ENCODE measurements around the gene HS3ST3B1. TPM values are rescaled to one million over a fixed set of nuclear protein-coding genes. Genes with fewer than 3 reads are reported as not detected.

Gene HS3ST3B1
- total and polyA plus RNA-seq, 4 donors, result 0.05 to 1.3 (median 0.63) TPM; not detected in 1

DNA sequence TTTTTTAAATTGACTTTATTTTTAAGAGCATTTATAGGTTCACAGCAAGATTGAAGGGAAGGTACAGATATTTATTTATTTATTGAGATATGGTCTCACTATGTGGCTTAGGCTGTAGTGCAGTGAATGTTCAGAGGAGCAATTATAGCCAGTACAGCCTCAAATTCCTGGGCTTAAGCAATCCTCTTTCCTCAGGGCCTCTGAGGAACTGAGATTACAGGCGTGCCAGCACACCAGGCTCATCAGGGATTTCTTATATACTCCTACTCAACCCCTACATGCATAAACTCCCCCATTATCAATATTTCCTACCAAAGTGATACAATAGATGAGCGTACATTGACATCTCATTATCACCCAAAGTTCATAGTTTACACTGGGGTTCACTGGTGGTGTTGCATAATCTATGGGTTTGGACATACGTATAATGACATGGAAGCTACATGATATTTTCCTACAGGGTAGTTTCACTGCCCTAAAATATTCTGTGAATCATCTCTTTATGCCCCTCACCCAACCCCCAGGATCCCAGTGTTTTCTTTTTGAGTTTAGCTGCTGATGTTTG lies 33.5 kb downstream of the HS3ST3B1 start:
- intact Hi-C loops (cut with DNase I), result no loop called here
- DNase-seq (no peak), ATAC-seq (ENCODE audit: low FRiP score) (no peak)

DNA sequence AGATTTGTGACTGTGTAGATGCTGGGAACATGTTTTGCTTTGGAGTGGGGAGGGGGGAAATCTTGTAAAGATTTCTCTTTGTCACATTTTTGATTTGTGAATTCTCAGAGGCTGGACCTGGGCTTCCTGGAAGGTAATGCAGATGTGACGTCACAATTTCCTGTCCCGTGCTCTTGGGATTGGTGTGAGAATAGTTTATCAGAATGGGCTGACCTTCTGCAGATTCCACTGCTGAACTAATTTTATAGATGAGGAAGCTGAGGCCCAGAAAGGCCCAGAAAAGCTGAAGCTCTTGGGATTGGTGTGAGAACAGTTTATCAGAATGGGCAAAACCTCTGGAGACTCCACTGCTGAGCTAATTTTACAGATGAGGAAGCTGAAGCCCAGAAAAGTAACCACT lies 34.0 kb downstream of the HS3ST3B1 start:
- Histone ChIP-seq H3K27me3 (ENCODE audit: control insufficient read depth in 1 of 2, insufficient read depth in 2 of 2, low read length in 1 of 2) (peaks cover 0 to 2% of the 10 kb centered on the region in 2 donors), H3K9me3 (ENCODE audit: control insufficient read depth, low read length) (no peaks in the 10 kb centered on the region), H3K4me3 (ENCODE audit: low read length in 2 of 2) (no peak overlapping the region), H3K27ac (ENCODE audit: low read depth in 1 of 2, low read length in 2 of 2) (no peak overlapping the region), H3K4me1 (ENCODE audit: control insufficient read depth in 1 of 2, insufficient read depth in 2 of 2, low read length in 2 of 2) (no peaks in the 10 kb centered on the region), H3K36me3 (ENCODE audit: control insufficient read depth in 1 of 2, insufficient read depth in 2 of 2, low read length in 1 of 2) (no peaks in the 10 kb centered on the region)
- 17 to 26% methylated on average over 2 of the region's 2 CpGs for WGBS, 2 donors
- no peak for ATAC-seq (ENCODE audit: low FRiP score)
- intact Hi-C loops (cut with DNase I), result no loop called here
- DNase-seq, result no peak

More for the DNA sequence above, 33.5 kb downstream of the HS3ST3B1 start:
- Histone ChIP-seq H3K36me3 (ENCODE audit: control insufficient read depth in 1 of 2, insufficient read depth in 2 of 2, low read length in 1 of 2) (no peaks in the 10 kb centered on the region), H3K9me3 (ENCODE audit: control insufficient read depth, low read length) (no peaks in the 10 kb centered on the region), H3K27ac (ENCODE audit: low read depth in 1 of 2, low read length in 2 of 2) (no peak overlapping the region), H3K27me3 (ENCODE audit: control insufficient read depth in 1 of 2, insufficient read depth in 2 of 2, low read length in 1 of 2) (peaks cover 0 to 2% of the 10 kb centered on the region in 2 donors), H3K4me1 (ENCODE audit: control insufficient read depth in 1 of 2, insufficient read depth in 2 of 2, low read length in 2 of 2) (no peaks in the 10 kb centered on the region), H3K4me3 (ENCODE audit: low read length in 2 of 2) (no peak overlapping the region)
- 78 to 85% methylated on average over 3 of the region's 3 CpGs for WGBS, 2 donors

- no peak for ATAC-seq (ENCODE audit: low FRiP score)
- intact Hi-C loops (cut with DNase I), result no loop called here
These were observed 35.5 kb downstream of the HS3ST3B1 start for GRCh38 chr17:14336418-14336817.

DNA sequence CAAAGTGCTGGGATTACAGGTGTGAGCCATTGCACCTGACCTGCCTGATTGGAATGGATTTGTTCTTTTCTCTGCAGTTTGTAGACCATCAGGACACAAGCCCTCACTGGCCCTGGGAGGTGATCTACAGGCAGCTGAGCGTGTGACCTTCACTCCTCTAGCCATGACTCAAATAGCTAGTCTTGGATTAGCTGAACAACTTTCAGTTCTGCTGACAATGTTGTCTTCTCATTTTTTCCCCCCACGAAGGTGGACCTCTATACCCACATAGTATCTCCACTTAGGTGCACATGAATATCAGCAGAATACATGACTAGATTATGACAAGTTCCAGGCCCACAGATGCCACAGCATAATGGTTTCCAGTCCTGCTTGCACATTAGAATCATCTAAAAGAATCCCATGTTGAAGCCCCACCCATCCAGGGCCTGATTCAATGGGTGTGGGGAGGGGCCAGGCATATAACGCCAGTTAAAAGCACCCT lies 36.8 kb downstream of the HS3ST3B1 start:
- 79 to 86% methylated on average over 3 of the region's 3 CpGs for WGBS, 2 donors
- Histone ChIP-seq H3K9me3 (ENCODE audit: control insufficient read depth, low read length) (no peaks in the 10 kb centered on the region), H3K4me1 (ENCODE audit: control insufficient read depth in 1 of 2, insufficient read depth in 2 of 2, low read length in 2 of 2) (no peaks in the 10 kb centered on the region), H3K4me3 (ENCODE audit: low read length in 2 of 2) (no peak overlapping the region), H3K27ac (ENCODE audit: low read depth in 1 of 2, low read length in 2 of 2) (no peak overlapping the region), H3K27me3 (ENCODE audit: control insufficient read depth in 1 of 2, insufficient read depth in 2 of 2, low read length in 1 of 2) (peaks cover 0 to 2% of the 10 kb centered on the region in 2 donors), H3K36me3 (ENCODE audit: control insufficient read depth in 1 of 2, insufficient read depth in 2 of 2, low read length in 1 of 2) (no peaks in the 10 kb centered on the region)
- DNase-seq (no peak), ATAC-seq (ENCODE audit: low FRiP score) (no peak)
- intact Hi-C loops (cut with DNase I), result no loop called here

More at GRCh38 chr17:14336418-14336817, 35.5 kb downstream of the HS3ST3B1 start:
- Histone ChIP-seq H3K4me1 (ENCODE audit: control insufficient read depth in 1 of 2, insufficient read depth in 2 of 2, low read length in 2 of 2) (no peaks in the 10 kb centered on the region), H3K4me3 (ENCODE audit: low read length in 2 of 2) (no peak overlapping the region), H3K36me3 (ENCODE audit: control insufficient read depth in 1 of 2, insufficient read depth in 2 of 2, low read length in 1 of 2) (no peaks in the 10 kb centered on the region), H3K27ac (ENCODE audit: low read depth in 1 of 2, low read length in 2 of 2) (no peak overlapping the region), H3K27me3 (ENCODE audit: control insufficient read depth in 1 of 2, insufficient read depth in 2 of 2, low read length in 1 of 2) (peaks cover 0 to 2% of the 10 kb centered on the region in 2 donors), H3K9me3 (ENCODE audit: control insufficient read depth, low read length) (no peaks in the 10 kb centered on the region)
- 74 to 82% methylated on average over 4 of the region's 4 CpGs for WGBS, 2 donors
- DNase-seq, result no peak

GRCh38 chr17:14340857-14341754 lies 40.2 kb downstream of the HS3ST3B1 start:
- Histone ChIP-seq H3K36me3 (ENCODE audit: control insufficient read depth in 1 of 2, insufficient read depth in 2 of 2, low read length in 1 of 2) (no peaks in the 10 kb centered on the region), H3K27me3 (ENCODE audit: control insufficient read depth in 1 of 2, insufficient read depth in 2 of 2, low read length in 1 of 2) (peaks cover 0 to 4% of the 10 kb centered on the region in 2 donors), H3K9me3 (ENCODE audit: control insufficient read depth, low read length) (no peaks in the 10 kb centered on the region), H3K27ac (ENCODE audit: low read depth in 1 of 2, low read length in 2 of 2) (no peak overlapping the region), H3K4me1 (ENCODE audit: control insufficient read depth in 1 of 2, insufficient read depth in 2 of 2, low read length in 2 of 2) (no peaks in the 10 kb centered on the region), H3K4me3 (ENCODE audit: low read length in 2 of 2) (no peak overlapping the region)
- 30 to 39% methylated on average over 12 of the region's 12 CpGs for WGBS, 2 donors
- DNase-seq (no peak), ATAC-seq (ENCODE audit: low FRiP score) (no peak)
- intact Hi-C loops (cut with DNase I), result no loop called here

GRCh38 chr17:14341866-14342265 lies 41.0 kb downstream of the HS3ST3B1 start:
- intact Hi-C loops (cut with DNase I), result no loop called here
- no peak for ATAC-seq (ENCODE audit: low FRiP score)
- WGBS, 2 donors, result 24 to 40% methylated on average over 5 of the region's 5 CpGs

GRCh38 chr17:14346801-14347200 lies 45.9 kb downstream of the HS3ST3B1 start:
- WGBS, 2 donors, result 82 to 84% methylated on average over 6 of the region's 6 CpGs
- Histone ChIP-seq H3K4me1 (ENCODE audit: control insufficient read depth in 1 of 2, insufficient read depth in 2 of 2, low read length in 2 of 2) (no peaks in the 10 kb centered on the region), H3K27me3 (ENCODE audit: control insufficient read depth in 1 of 2, insufficient read depth in 2 of 2, low read length in 1 of 2) (peaks cover 0 to 2% of the 10 kb centered on the region in 2 donors), H3K9me3 (ENCODE audit: control insufficient read depth, low read length) (no peaks in the 10 kb centered on the region), H3K4me3 (ENCODE audit: low read length in 2 of 2) (no peak overlapping the region), H3K36me3 (ENCODE audit: control insufficient read depth in 1 of 2, insufficient read depth in 2 of 2, low read length in 1 of 2) (no peaks in the 10 kb centered on the region), H3K27ac (ENCODE audit: low read depth in 1 of 2, low read length in 2 of 2) (no peak overlapping the region)
- intact Hi-C loops (cut with DNase I), result no loop called here
- ATAC-seq (ENCODE audit: low FRiP score) (no peak), DNase-seq (no peak)

More at GRCh38 chr17:14341866-14342265, 41.0 kb downstream of the HS3ST3B1 start:
- Histone ChIP-seq H3K27me3 (ENCODE audit: control insufficient read depth in 1 of 2, insufficient read depth in 2 of 2, low read length in 1 of 2) (peaks cover 0 to 4% of the 10 kb centered on the region in 2 donors), H3K9me3 (ENCODE audit: control insufficient read depth, low read length) (no peaks in the 10 kb centered on the region), H3K4me1 (ENCODE audit: control insufficient read depth in 1 of 2, insufficient read depth in 2 of 2, low read length in 2 of 2) (no peaks in the 10 kb centered on the region), H3K4me3 (ENCODE audit: low read length in 2 of 2) (no peak overlapping the region), H3K27ac (ENCODE audit: low read depth in 1 of 2, low read length in 2 of 2) (no peak overlapping the region), H3K36me3 (ENCODE audit: control insufficient read depth in 1 of 2, insufficient read depth in 2 of 2, low read length in 1 of 2) (no peaks in the 10 kb centered on the region)
- DNase-seq, result no peak

- H3K4me3 ChIP-seq (ENCODE audit: low read length in 2 of 2), result no peak overlapping the region
- H3K4me1 ChIP-seq (ENCODE audit: control insufficient read depth in 1 of 2, insufficient read depth in 2 of 2, low read length in 2 of 2), result no peaks in the 10 kb centered on the region
These were observed 50.6 kb downstream of the HS3ST3B1 start for GRCh38 chr17:14351493-14351892.

More at GRCh38 chr17:14351493-14351892, 50.6 kb downstream of the HS3ST3B1 start:
- no peaks in the 10 kb centered on the region for H3K27me3 ChIP-seq (ENCODE audit: control insufficient read depth in 1 of 2, insufficient read depth in 2 of 2, low read length in 1 of 2)
- DNase-seq, result no peak
- no peaks in the 10 kb centered on the region for H3K9me3 ChIP-seq (ENCODE audit: control insufficient read depth, low read length)
- H3K27ac ChIP-seq (ENCODE audit: low read depth in 1 of 2, low read length in 2 of 2), result no peak overlapping the region
- no peak for ATAC-seq (ENCODE audit: low FRiP score)
- intact Hi-C loops (cut with DNase I), result no loop called here
- no peaks in the 10 kb centered on the region for H3K36me3 ChIP-seq (ENCODE audit: control insufficient read depth in 1 of 2, insufficient read depth in 2 of 2, low read length in 1 of 2)
- 69 to 78% methylated on average over 3 of the region's 3 CpGs for WGBS, 2 donors
